GM10248 (cell line): ENCODE measurements around the gene EIF4B.

ENCODE experiments used
- CTCF ChIA-PET: fragments of 300-600 bp; sonication (Branson Sonifier 250); formaldehyde crosslinking; extraction: SDS; loops from one replicate; lab custom pipeline; 2021; ENCODE audit warnings: antibody characterized with exemption; lab: Yijun Ruan, JAX
- POLR2A ChIA-PET: fragments of 350-650 bp; sonication (Branson Sonifier 250); formaldehyde crosslinking; extraction: SDS; loops from one replicate; lab custom pipeline; 2020; ENCODE audit warnings: antibody characterized with exemption; lab: Yijun Ruan, JAX
- DNase-seq: peaks from one replicate; pipeline ENCODE4 v3.0.0; 2012; ENCODE audit errors: extremely low spot score
- CTCF ChIP-seq: IDR thresholded peaks from 2 replicates; pipeline ENCODE4 v1.5.1; 2012; ENCODE audit warnings: mild to moderate bottlenecking, low read depth; ENCODE audit errors: extremely low read depth, missing control alignments, control extremely low read depth

EIF4B gene

GRCh38 chr12:53005986-53006809 is at the start of gene EIF4B:
Gene EIF4B (plus strand): TSS chr12:53006456. CDS start chr12:53006484, 28 bp downstream.
- no peak for TF ChIP-seq CTCF
- CTCF ChIA-PET, result interaction anchor here (1.0 to 2.9 kb wide), 6 partner anchors 18 to 315 kb away, joined by 3 to 12 read pairs (median 3); partner anchors contain the start of gene AAAS
- POLR2A ChIA-PET, result interaction anchor here (0.6 to 1.0 kb wide), 4 partner anchors 21 to 495 kb away, joined by 3 to 6 read pairs (median 3); partner anchors contain the start of genes SPRYD3 and TARBP2
- DNase-seq, result peak; percentile 97

GRCh38 chr12:52956987-52957386 is 49.3 kb upstream of the EIF4B start:
- DNase-seq, result no peak
- CTCF ChIA-PET, result interaction anchor here (0.7 to 2.2 kb wide), 5 partner anchors 15 to 86 kb away, joined by 3 to 8 read pairs (median 5); no protein-coding TSS in a partner anchor
- TF ChIP-seq CTCF, result no peak

GRCh38 chr12:52964556-52965336 is 41.5 kb upstream of the EIF4B start:
- no peak for DNase-seq

More at GRCh38 chr12:52956987-52957386, 49.3 kb upstream of the EIF4B start:
- POLR2A ChIA-PET, result no interaction called here

GRCh38 chr12:52965337-52965731 is 40.9 kb upstream of the EIF4B start:
- TF ChIP-seq CTCF, result no peak
- no peak for DNase-seq
- ChIA-PET CTCF (interaction anchor here (1.3 to 3.7 kb wide), 3 partner anchors 15 to 85 kb away, joined by 3 to 18 read pairs (median 4); no protein-coding TSS in a partner anchor), POLR2A (no interaction called here)

More at GRCh38 chr12:52964556-52965336, 41.5 kb upstream of the EIF4B start:
- TF ChIP-seq CTCF, result no peak
- ChIA-PET POLR2A (no interaction called here), CTCF (interaction anchor here (1.3 to 3.7 kb wide), 3 partner anchors 16 to 84 kb away, joined by 3 to 18 read pairs (median 4); no protein-coding TSS in a partner anchor)

- CTCF ChIA-PET, result interaction anchor here (1.4 to 4.6 kb wide), 2 partner anchors 11 to 84 kb away, joined by 5 to 33 read pairs; no protein-coding TSS in a partner anchor
- POLR2A ChIA-PET, result no interaction called here
- no peak for TF ChIP-seq CTCF
- DNase-seq, result no peak
These were observed 37.0 kb upstream of the EIF4B start for GRCh38 chr12:52969166-52969795.
